Measurements from ENCODE around the gene C6orf15.

C6orf15 gene

DNA sequence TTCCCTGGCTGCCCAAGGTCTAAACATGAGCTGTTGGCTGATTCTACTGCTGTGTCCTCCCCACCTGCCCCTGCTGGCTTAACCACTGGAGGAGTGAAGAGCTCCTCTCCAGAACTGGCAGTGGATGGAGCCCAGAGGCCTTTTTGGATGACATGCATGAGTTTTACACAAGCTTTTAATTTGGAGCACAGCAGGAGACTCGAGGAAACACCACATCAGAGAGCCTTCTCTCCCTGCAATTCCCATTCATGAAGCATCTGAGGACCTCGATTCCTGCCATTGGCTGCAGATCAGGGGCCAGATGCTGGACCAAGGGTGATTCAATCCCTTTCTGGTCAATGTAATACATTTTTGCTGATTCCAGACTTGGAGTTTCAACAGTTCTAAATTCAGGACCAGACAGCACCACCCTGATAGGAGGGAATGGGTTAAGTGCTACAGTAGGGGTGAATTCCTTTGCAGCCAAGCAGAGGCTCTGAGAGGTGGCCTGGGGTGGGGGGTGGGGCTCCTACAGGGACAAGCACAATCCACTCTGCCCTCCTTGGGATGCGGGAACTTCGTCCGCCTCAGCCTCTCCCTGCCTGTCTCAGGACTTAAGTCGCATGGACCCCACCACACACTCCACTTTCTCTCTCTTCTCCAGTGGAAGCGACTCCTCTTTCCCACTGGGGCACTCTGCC lies 1.6 kb upstream of the C6orf15 start:
- H3K4me1 ChIP-seq (ENCODE audit: insufficient read depth, low read length, severe bottlenecking) = no peaks in the 10 kb centered on the region
- no peaks in the 10 kb centered on the region for H3K79me2 ChIP-seq (ENCODE audit: insufficient read depth, low read length)
- H3K36me3 ChIP-seq (ENCODE audit: insufficient read depth, low read length) = no peaks in the 10 kb centered on the region
- no peaks in the 10 kb centered on the region for H3K9me2 ChIP-seq (ENCODE audit: low read depth, low read length)
- no peak overlapping the region for H3K4me2 ChIP-seq (ENCODE audit: low read length)
- no peaks in the 10 kb centered on the region for H3K9me3 ChIP-seq (ENCODE audit: low read length)
- no peaks in the 10 kb centered on the region for H4K20me1 ChIP-seq (ENCODE audit: insufficient read depth, low read length)
- peaks cover 5% of the 10 kb centered on the region; the same call in 1 of the 2 replicates for H3K27me3 ChIP-seq (ENCODE audit: insufficient read depth, low read length)
- H2AFZ ChIP-seq (ENCODE audit: low read length) = no peak overlapping the region
- no peak overlapping the region for H3K9ac ChIP-seq (ENCODE audit: low read length)
- H3F3A ChIP-seq (ENCODE audit: insufficient read depth, low read length) = no peaks in the 10 kb centered on the region
- no peak overlapping the region for H3K4me3 ChIP-seq (ENCODE audit: low read depth, low read length, poor library complexity, severe bottlenecking)
- H3K27ac ChIP-seq (ENCODE audit: low read depth, low read length, poor library complexity, severe bottlenecking) = no peak overlapping the region
- TF ChIP-seq, protein P1, sequence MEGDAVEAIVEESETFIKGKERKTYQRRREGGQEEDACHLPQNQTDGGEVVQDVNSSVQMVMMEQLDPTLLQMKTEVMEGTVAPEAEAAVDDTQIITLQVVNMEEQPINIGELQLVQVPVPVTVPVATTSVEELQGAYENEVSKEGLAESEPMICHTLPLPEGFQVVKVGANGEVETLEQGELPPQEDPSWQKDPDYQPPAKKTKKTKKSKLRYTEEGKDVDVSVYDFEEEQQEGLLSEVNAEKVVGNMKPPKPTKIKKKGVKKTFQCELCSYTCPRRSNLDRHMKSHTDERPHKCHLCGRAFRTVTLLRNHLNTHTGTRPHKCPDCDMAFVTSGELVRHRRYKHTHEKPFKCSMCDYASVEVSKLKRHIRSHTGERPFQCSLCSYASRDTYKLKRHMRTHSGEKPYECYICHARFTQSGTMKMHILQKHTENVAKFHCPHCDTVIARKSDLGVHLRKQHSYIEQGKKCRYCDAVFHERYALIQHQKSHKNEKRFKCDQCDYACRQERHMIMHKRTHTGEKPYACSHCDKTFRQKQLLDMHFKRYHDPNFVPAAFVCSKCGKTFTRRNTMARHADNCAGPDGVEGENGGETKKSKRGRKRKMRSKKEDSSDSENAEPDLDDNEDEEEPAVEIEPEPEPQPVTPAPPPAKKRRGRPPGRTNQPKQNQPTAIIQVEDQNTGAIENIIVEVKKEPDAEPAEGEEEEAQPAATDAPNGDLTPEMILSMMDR (IDR thresholded peaks at IDR 0.05; ENCODE audit: low read length) = no peak
- no peak for TF ChIP-seq EZH2 (IDR thresholded peaks at IDR 0.05; ENCODE audit: borderline replicate concordance, low read length)

DNA sequence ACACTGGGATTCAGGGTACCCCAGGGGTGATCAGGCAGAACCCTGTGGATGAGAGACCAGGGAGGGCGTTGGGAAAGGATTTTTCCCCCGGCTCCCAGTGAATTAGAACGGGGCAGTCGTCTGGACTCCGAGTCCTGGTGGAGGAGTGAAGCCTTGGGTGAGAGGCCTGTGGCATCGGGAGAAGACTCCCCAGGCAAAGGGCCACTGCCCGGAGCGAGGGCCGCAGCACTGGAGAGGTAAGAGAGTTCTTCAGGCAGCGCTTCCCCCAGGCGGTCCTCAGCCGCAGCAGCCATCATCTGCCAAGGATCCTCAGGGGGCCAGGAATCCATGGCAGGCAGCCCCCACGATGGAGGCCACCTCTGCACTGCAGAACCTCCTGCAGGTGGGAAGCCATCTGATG lies 663 bp downstream of the C6orf15 start:
- no peaks in the 10 kb centered on the region for H4K20me1 ChIP-seq (ENCODE audit: insufficient read depth, low read length)
- H3K4me2 ChIP-seq (ENCODE audit: low read length) = no peak overlapping the region
- no peak overlapping the region for H3K4me3 ChIP-seq (ENCODE audit: low read depth, low read length, poor library complexity, severe bottlenecking)
- no peak overlapping the region for H3K9ac ChIP-seq (ENCODE audit: low read length)
- H3K9me2 ChIP-seq (ENCODE audit: low read depth, low read length) = no peaks in the 10 kb centered on the region
- no peaks in the 10 kb centered on the region for H3F3A ChIP-seq (ENCODE audit: insufficient read depth, low read length)
- no peak overlapping the region for H2AFZ ChIP-seq (ENCODE audit: low read length)
- no peaks in the 10 kb centered on the region for H3K79me2 ChIP-seq (ENCODE audit: insufficient read depth, low read length)
- no peak for TF ChIP-seq EZH2 (IDR thresholded peaks at IDR 0.05; ENCODE audit: borderline replicate concordance, low read length)
- TF ChIP-seq, protein P1 (IDR thresholded peaks at IDR 0.05; ENCODE audit: low read length) = no peak
- H3K9me3 ChIP-seq (ENCODE audit: low read length) = no peaks in the 10 kb centered on the region
- no peaks in the 10 kb centered on the region for H3K4me1 ChIP-seq (ENCODE audit: insufficient read depth, low read length, severe bottlenecking)
- H3K36me3 ChIP-seq (ENCODE audit: insufficient read depth, low read length) = no peaks in the 10 kb centered on the region
- peaks cover 3% of the 10 kb centered on the region; the same call in 1 of the 2 replicates for H3K27me3 ChIP-seq (ENCODE audit: insufficient read depth, low read length)
- H3K27ac ChIP-seq (ENCODE audit: low read depth, low read length, poor library complexity, severe bottlenecking) = no peak overlapping the region

DNA sequence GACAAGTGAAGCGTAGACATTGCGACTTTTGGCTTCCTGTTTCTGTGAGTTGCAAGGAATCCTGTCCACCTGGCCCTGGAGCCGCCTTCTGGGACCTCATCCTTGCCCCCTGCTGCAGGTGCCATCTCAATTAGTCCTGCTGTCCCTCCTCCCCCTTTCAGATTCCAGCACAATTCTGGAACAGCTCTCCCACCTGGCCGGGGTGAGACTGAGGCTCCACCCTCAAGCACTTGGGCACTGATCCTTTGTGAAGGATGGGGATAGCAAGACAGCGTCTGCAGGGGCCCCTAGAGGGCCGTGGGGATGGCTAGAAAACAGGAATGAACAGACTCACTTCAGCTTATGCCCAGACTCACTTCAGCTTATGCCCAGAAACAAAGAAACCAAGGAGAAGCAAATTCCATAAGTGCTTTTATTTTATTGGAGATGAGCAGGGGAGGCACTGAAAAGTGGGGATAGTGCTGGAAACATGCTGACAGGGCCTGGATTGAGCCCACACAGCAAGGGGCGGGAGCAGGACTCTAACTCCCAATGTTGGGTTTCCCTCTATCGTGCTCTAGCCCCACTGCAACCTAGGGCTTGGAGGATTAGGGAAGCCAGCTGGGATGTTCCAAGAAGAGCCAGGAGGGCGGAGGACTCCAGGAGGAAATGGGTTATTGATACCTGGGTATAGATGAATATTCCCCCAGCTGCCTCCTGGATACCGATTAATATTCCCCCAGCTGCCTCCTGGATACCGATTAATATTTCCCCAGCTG lies 1.4 kb downstream of the C6orf15 start:
- Histone ChIP-seq H3K79me2 (ENCODE audit: insufficient read depth, low read length) (no peaks in the 10 kb centered on the region), H3K9me2 (ENCODE audit: low read depth, low read length) (no peaks in the 10 kb centered on the region), H3K9ac (ENCODE audit: low read length) (no peak overlapping the region), H3K9me3 (ENCODE audit: low read length) (no peaks in the 10 kb centered on the region), H3K27ac (ENCODE audit: low read depth, low read length, poor library complexity, severe bottlenecking) (no peak overlapping the region), H3K4me3 (ENCODE audit: low read depth, low read length, poor library complexity, severe bottlenecking) (no peak overlapping the region), H4K20me1 (ENCODE audit: insufficient read depth, low read length) (no peaks in the 10 kb centered on the region), H3K4me2 (ENCODE audit: low read length) (no peak overlapping the region), H3K36me3 (ENCODE audit: insufficient read depth, low read length) (no peaks in the 10 kb centered on the region), H2AFZ (ENCODE audit: low read length) (no peak overlapping the region), H3F3A (ENCODE audit: insufficient read depth, low read length) (no peaks in the 10 kb centered on the region), H3K4me1 (ENCODE audit: insufficient read depth, low read length, severe bottlenecking) (no peaks in the 10 kb centered on the region), H3K27me3 (ENCODE audit: insufficient read depth, low read length) (no peaks in the 10 kb centered on the region)
- no peak for TF ChIP-seq EZH2 (IDR thresholded peaks at IDR 0.05; ENCODE audit: borderline replicate concordance, low read length)
- TF ChIP-seq, protein P1 (IDR thresholded peaks at IDR 0.05; ENCODE audit: low read length) = no peak
